ENCODE data around the gene SLCO4A1.

SLCO4A1 gene

DNA sequence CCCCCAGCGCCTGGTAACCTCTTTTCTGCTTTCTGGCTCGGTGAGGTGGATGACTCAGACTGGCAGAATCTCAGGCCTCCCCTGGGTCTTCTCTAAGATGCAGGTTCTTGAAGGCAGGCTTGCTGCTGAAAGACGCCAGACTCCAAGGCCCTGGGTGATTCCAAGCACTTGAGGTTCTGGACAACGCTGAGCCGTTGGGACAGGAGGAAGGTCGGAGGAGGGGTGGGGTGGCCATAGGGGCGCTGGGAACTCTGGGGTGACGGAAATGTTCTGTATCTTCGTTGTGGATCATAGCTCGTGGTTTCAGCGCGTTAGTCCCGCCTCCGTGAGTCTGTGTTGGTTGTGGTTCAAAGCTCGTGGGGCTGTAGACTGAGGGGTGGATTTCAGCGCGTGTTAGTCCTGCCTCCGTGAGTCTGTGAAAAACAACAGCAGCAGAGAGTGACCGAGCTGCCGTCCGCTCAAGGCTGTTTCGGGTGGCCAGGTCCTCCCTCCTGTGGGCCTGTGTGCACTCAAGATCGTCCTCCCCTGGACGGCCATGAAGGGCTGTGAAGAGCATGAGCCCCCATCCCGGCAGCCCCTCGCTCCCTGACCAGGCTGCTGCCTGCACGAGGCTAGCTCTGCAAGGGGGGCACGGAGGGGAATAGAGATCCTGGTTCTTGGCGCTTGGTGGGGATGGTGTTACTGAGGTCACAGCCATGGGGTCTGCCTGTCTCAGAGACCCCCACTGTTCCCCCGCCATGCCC, 74.1 kb downstream of the SLCO4A1 start:
- DNase-seq (ENCODE audit: low read depth), result peak; percentile 43

DNA sequence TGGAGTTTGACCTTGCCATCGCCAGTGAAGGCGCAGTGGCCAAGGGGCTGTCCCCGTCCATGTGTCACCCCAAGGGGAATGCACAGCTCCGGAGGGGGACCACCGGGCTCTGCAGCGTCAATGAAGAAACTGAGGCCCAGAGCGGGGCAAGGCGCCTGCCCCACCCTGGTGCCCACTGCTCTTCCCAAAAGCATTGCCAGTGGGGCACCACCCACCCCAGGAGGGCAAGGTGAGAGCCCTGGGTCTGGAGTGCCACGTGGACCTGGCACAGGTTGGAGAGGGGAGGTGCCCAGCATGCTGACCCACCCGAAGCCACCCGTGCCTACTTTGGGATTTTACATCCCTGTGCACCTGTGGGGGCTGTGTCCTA, 74.6 kb downstream of the SLCO4A1 start:
- no peak for DNase-seq (ENCODE audit: low read depth)

DNA sequence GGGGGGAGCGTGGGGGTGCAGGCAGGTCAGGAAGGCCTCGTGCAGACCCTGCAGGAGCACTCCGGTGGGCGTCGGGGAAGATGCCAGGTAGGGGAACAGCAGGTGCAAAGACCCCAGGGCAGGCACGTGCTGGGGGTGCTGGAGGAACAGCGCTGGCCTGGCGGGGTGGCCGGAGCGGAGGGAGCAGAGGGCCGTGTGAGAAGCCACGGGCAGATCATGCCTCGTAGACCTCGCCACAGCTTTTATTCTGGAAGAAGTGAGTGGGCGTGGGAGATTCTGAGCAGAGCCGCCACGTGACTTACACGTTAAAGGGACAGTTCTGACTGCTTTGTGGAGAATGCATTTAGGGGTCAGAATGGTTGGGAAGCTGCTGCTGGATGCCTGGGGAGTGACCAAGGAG, 75.6 kb downstream of the SLCO4A1 start:
- no peak for DNase-seq (ENCODE audit: low read depth)

DNA sequence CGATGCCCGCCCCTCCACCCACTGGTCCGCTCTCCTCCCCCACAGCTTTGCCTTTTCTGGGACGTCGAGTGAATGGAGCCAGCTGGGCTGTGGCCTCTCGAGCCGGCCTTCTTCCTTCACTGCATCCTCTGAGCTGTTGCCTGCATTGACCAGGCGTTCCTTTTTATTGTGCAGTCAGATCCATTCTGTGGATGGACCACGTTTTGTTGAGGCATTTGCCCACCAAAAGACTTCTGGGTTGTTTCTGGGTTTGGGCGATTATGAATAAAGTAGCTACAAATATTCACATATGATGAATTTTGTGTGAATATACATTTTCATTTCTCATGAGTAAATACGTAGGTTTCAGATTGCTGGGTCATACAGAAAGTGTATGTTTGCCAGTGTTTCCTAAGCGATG, 76.2 kb downstream of the SLCO4A1 start:
- no peak for DNase-seq (ENCODE audit: low read depth)

DNA sequence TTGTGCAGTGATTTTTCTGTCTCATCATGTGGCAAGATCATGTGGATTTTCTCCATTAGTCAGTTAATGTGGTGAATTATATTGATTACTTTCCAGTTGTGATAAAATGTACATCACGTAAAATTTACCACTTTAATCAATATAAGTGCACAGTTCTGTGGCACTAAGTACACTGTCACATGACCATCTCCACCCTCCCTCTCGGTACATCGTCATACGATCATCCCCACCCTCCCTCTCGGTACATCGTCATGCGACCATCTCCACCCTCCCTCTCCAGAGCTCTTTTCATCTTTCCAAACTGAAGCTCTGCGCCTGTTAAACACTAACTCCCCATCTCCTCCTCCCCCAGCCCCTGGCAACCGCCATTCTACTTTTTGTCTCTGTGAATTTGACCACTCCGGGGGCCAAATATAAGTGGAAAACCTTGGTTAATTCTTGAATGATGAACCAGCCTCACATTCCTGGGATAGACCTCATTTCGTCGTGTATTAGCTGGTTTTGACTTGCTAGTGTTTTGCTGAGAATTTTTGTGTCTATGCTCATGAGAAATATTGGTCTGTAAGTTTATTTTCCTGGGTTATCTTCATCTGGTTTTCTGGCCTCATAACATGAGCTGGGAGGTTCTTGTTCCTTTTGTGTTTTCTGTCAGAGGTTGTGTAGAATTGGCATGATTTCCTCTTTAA, 77.1 kb downstream of the SLCO4A1 start:
- no peak for DNase-seq (ENCODE audit: low read depth)
